ENCODE results near the gene RADX. TPM values are rescaled to one million over a fixed set of nuclear protein-coding genes. Genes with fewer than 3 reads are reported as not detected.

RADX gene
- total and polyA plus RNA-seq, 9 donors = 4.2 to 20.9 (median 7.4) TPM

GRCh38 chrX:106716004-106716403 is 104.2 kb downstream of the RADX start:
- Histone ChIP-seq H3K27me3 (no peaks in the 10 kb centered on the region), H3K4me1 (ENCODE audit: insufficient read depth) (no peaks in the 10 kb centered on the region), H3K36me3 (no peaks in the 10 kb centered on the region), H3K9me3 (no peaks in the 10 kb centered on the region), H3K27ac (no peak overlapping the region), H3K4me3 (no peak overlapping the region)
- WGBS, 3 donors = 35 to 53% (median 39%) methylated on average over 1 of the region's 1 CpG
- intact Hi-C loops (cut with DNase I) = no loop called here
- no peak for TF ChIP-seq EP300 (IDR thresholded peaks at IDR 0.05)
- TF ChIP-seq POLR2A (IDR thresholded peaks at IDR 0.05) = no peak
- no peak for TF ChIP-seq CTCF (IDR thresholded peaks at IDR 0.05)
- no peak for DNase-seq

- intact Hi-C loops (cut with DNase I) = no loop called here
- no peak for DNase-seq
- H3K36me3 ChIP-seq = no peaks in the 10 kb centered on the region
- 11 to 17% (median 17%) methylated on average over 1 of the region's 1 CpG for WGBS, 3 donors
- no peak overlapping the region for H3K4me3 ChIP-seq
- H3K9me3 ChIP-seq = no peaks in the 10 kb centered on the region
- H3K4me1 ChIP-seq (ENCODE audit: insufficient read depth) = no peaks in the 10 kb centered on the region
- no peaks in the 10 kb centered on the region for H3K27me3 ChIP-seq
- TF ChIP-seq CTCF (IDR thresholded peaks at IDR 0.05) (no peak), POLR2A (IDR thresholded peaks at IDR 0.05) (no peak), EP300 (IDR thresholded peaks at IDR 0.05) (no peak)
- no peak overlapping the region for H3K27ac ChIP-seq
Observed at GRCh38 chrX:106716463-106716862, 104.7 kb downstream of the RADX start.

- Histone ChIP-seq H3K27ac (no peak overlapping the region), H3K4me1 (ENCODE audit: insufficient read depth) (no peaks in the 10 kb centered on the region), H3K9me3 (no peaks in the 10 kb centered on the region), H3K4me3 (no peak overlapping the region), H3K27me3 (no peaks in the 10 kb centered on the region), H3K36me3 (no peaks in the 10 kb centered on the region)
- intact Hi-C loops (cut with DNase I) = no loop called here
- DNase-seq = no peak
- no peak for TF ChIP-seq POLR2A (IDR thresholded peaks at IDR 0.05)
- TF ChIP-seq CTCF (IDR thresholded peaks at IDR 0.05) = no peak
- TF ChIP-seq EP300 (IDR thresholded peaks at IDR 0.05) = no peak
- WGBS, 3 donors = 65 to 73% (median 66%) methylated on average over 4 of the region's 4 CpGs
Observed at GRCh38 chrX:106718709-106719108, 106.9 kb downstream of the RADX start.

- H3K27me3 ChIP-seq = no peaks in the 10 kb centered on the region
- intact Hi-C loops (cut with DNase I) = no loop called here
- peak overlapping the region; percentile 40 for H3K4me3 ChIP-seq
- no peaks in the 10 kb centered on the region for H3K36me3 ChIP-seq
- H3K9me3 ChIP-seq = peaks cover 0 to 5% of the 10 kb centered on the region in 2 donors
- no peak for DNase-seq
- 22 to 34% (median 31%) methylated on average over 8 of the region's 8 CpGs for WGBS, 3 donors
- H3K27ac ChIP-seq = no peak overlapping the region
- TF ChIP-seq EP300 (IDR thresholded peaks at IDR 0.05) (no peak), CTCF (IDR thresholded peaks at IDR 0.05) (no peak), POLR2A (IDR thresholded peaks at IDR 0.05) (no peak)
- H3K4me1 ChIP-seq (ENCODE audit: insufficient read depth) = peaks cover 1% of the 10 kb centered on the region
Observed at GRCh38 chrX:106725931-106726330, 114.2 kb downstream of the RADX start.
